HepG2 (cell line): ENCODE measurements around the gene SEZ6. TPM values are rescaled to one million over a fixed set of nuclear protein-coding genes. Genes with fewer than 3 reads are reported as not detected.

Experiments
- ATAC-seq: fragments of 200-7000 bp; cut with Tn5 transposase; 3 replicates; pipeline ENCODE4 v1.9.1; 2020; ENCODE audit warnings: mild to moderate bottlenecking, moderate library complexity
- BruUV-seq: library from RNA; stranded (reverse); fragments of 400-500 nt; replicated peaks from 2 replicates; lab custom pipeline; 2021; lab: Mats Ljungman, UMichigan
- CTCF ChIA-PET: fragments of 300-600 bp; formaldehyde crosslinking; extraction: SDS; loops from one replicate; lab custom pipeline; 2021; ENCODE audit warnings: low total read pairs, inconsistent platforms, low intra/inter-chr PET ratio; lab: Yijun Ruan, JAX
- POLR2A ChIA-PET: fragments of 350-600 bp; sonication (Branson Sonifier 250); formaldehyde crosslinking; loops from one replicate; lab custom pipeline; 2020; ENCODE audit warnings: antibody characterized with exemption, inconsistent platforms; lab: Yijun Ruan, JAX
- DNase-seq: peaks from one replicate; pipeline ENCODE4 v3.0.0-alpha.2; 2015; ENCODE audit warnings: low spot score
- FAIRE-seq: peaks from 3 replicates; lab custom pipeline; 2011; peaks lifted over from hg19 to GRCh38; lab: Jason Lieb, UNC
- H2AFZ ChIP-seq: one replicate; pipeline ENCODE4 v1.6.1; 2011; ENCODE audit warnings: low read length, inconsistent platforms
- H3K27ac ChIP-seq: fragments of 300-600 bp; 3 replicates; pipeline ENCODE4 v1.8.0; 2011; ENCODE audit warnings: mixed run types, mild to moderate bottlenecking, mixed read lengths, low read length, inconsistent platforms; ENCODE audit not compliant: insufficient read depth; ENCODE audit errors: extremely low read length
- H3K27me3 ChIP-seq, 2 experiments: fragments of 200-600 bp in 1 of 2; 2 replicates in 1 of 2; 3 replicates in 1 of 2; pipeline versions ENCODE4 v1.6.0 to v1.8.0; 2011; ENCODE audit warnings: low read length in 2 of 2, mild to moderate bottlenecking in 2 of 2, moderate library complexity in 2 of 2, inconsistent platforms in 1 of 2; ENCODE audit not compliant: insufficient read depth in 2 of 2, control insufficient read depth in 1 of 2
- H3K36me3 ChIP-seq, 2 experiments: fragments of 200-600 bp in 1 of 2; replicated peaks in 1 of 2; 2 replicates in 1 of 2; 3 replicates in 1 of 2; pipeline versions ENCODE4 v1.5.1 to v1.8.0; 2011; ENCODE audit warnings: low read length in 2 of 2, inconsistent platforms in 1 of 2; ENCODE audit not compliant: insufficient read depth in 2 of 2, control insufficient read depth in 1 of 2
- H3K4me1 ChIP-seq: 2 replicates; pipeline ENCODE4 v1.5.1; 2012; ENCODE audit warnings: low read length, inconsistent platforms; ENCODE audit not compliant: insufficient read depth
- H3K4me2 ChIP-seq: 2 replicates; pipeline ENCODE4 v1.6.0; 2011; ENCODE audit warnings: low read depth, low read length, inconsistent platforms
- H3K4me3 ChIP-seq, 3 experiments: fragments of 200-600 bp in 1 of 3; sonication (generic), shearing (Covaris generic) in 1 of 3; replicated peaks in 1 of 3; 2 replicates each; pipeline ENCODE4 v1.5.1; 2011 to 2016; ENCODE audit warnings: low read length in 3 of 3, inconsistent platforms in 2 of 3, low read depth in 2 of 3, mild to moderate bottlenecking in 2 of 3, control low read depth in 1 of 3, mixed read lengths in 1 of 3; ENCODE audit not compliant: insufficient read depth in 1 of 3
- H3K79me2 ChIP-seq: one replicate; pipeline ENCODE4 v1.6.1; 2011; ENCODE audit warnings: low read length, inconsistent platforms; ENCODE audit not compliant: insufficient read depth
- H3K9ac ChIP-seq: 2 replicates; pipeline ENCODE4 v1.6.0; 2011; ENCODE audit warnings: mild to moderate bottlenecking, low read depth, low read length, inconsistent platforms; ENCODE audit not compliant: insufficient read depth
- H3K9me3 ChIP-seq: 2 replicates; pipeline ENCODE4 v1.5.1; 2012; ENCODE audit warnings: mild to moderate bottlenecking, low read length
- H4K20me1 ChIP-seq: 2 replicates; pipeline ENCODE4 v1.6.0; 2011; ENCODE audit warnings: inconsistent platforms, mild to moderate bottlenecking, low read length, moderate library complexity; ENCODE audit not compliant: insufficient read depth
- AHDC1 ChIP-seq: sonication (generic); formaldehyde crosslinking; IDR thresholded peaks from 2 replicates; pipeline ENCODE4 v1.5.1; 2020; ENCODE audit warnings: mild to moderate bottlenecking, missing genetic modification reagents, borderline replicate concordance
- CBX5 ChIP-seq: sonication (generic); formaldehyde crosslinking; IDR thresholded peaks from 2 replicates; pipeline ENCODE4 v1.4.0; 2020; ENCODE audit warnings: missing genetic modification reagents, borderline replicate concordance
- CENPBD1 ChIP-seq: sonication (generic); formaldehyde crosslinking; IDR thresholded peaks from 2 replicates; pipeline ENCODE4 v1.8.0; 2022; ENCODE audit warnings: missing genetic modification reagents, low read depth, mild to moderate bottlenecking, borderline replicate concordance
- KDM2A ChIP-seq: sonication (generic); formaldehyde crosslinking; IDR thresholded peaks from 2 replicates; pipeline ENCODE4 v1.4.0; 2020; ENCODE audit warnings: low read depth, missing genetic modification reagents, borderline replicate concordance
- NRL ChIP-seq: sonication (generic); formaldehyde crosslinking; IDR thresholded peaks from 2 replicates; pipeline ENCODE4 v1.5.0; 2020; ENCODE audit warnings: missing genetic modification reagents, mild to moderate bottlenecking, moderate library complexity, borderline replicate concordance
- PLRG1 ChIP-seq: fragments of 450-650 bp; conservative IDR thresholded peaks from 2 replicates; pipeline ENCODE4 v1.6.1; 2016
- POLR2G ChIP-seq: fragments of 200-400 bp; formaldehyde crosslinking; IDR thresholded peaks from 2 replicates; pipeline ENCODE4 v1.6.1; 2018; ENCODE audit warnings: mild to moderate bottlenecking, low read depth, low read length, moderate library complexity
- PREB ChIP-seq: sonication (generic); formaldehyde crosslinking; IDR thresholded peaks from 2 replicates; pipeline ENCODE4 v1.4.0; 2020; ENCODE audit warnings: missing genetic modification reagents
- SRY ChIP-seq: sonication (generic); formaldehyde crosslinking; IDR thresholded peaks from 2 replicates; pipeline ENCODE4 v1.8.0; 2022; ENCODE audit warnings: mild to moderate bottlenecking, missing genetic modification reagents
- THRA ChIP-seq: sonication (generic); formaldehyde crosslinking; IDR thresholded peaks from 2 replicates; pipeline ENCODE4 v1.4.0; 2020; ENCODE audit warnings: missing genetic modification reagents, borderline replicate concordance
- ZBTB21 ChIP-seq: sonication (generic); formaldehyde crosslinking; IDR thresholded peaks from 2 replicates; pipeline ENCODE4 v1.4.0; 2020; ENCODE audit warnings: missing genetic modification reagents
- ZFP62 ChIP-seq: sonication (generic); formaldehyde crosslinking; IDR thresholded peaks from 2 replicates; pipeline ENCODE4 v1.4.0; 2020; ENCODE audit warnings: missing genetic modification reagents
- ZNF160 ChIP-seq: sonication (generic); formaldehyde crosslinking; IDR thresholded peaks from 2 replicates; pipeline ENCODE4 v1.8.0; 2022; ENCODE audit warnings: mild to moderate bottlenecking, inconsistent platforms, missing genetic modification reagents
- ZNF383 ChIP-seq: sonication (generic); formaldehyde crosslinking; IDR thresholded peaks from 2 replicates; pipeline ENCODE4 v1.4.0; 2020; ENCODE audit warnings: missing genetic modification reagents, mild to moderate bottlenecking, borderline replicate concordance
- ZNF652 ChIP-seq: IDR thresholded peaks from 2 replicates; pipeline ENCODE4 v1.6.1; 2016; ENCODE audit warnings: low read depth, borderline replicate concordance
- ZSCAN30 ChIP-seq: sonication (generic); formaldehyde crosslinking; IDR thresholded peaks from 2 replicates; pipeline ENCODE4 v1.5.0; 2020; ENCODE audit warnings: mild to moderate bottlenecking, missing genetic modification reagents
- WGBS: methylation state at CpG from one replicate; pipeline ENCODE4 v1.1.6; 2017; ENCODE audit warnings: low lambda C conversion rate; 5-methylcytosine and 5-hydroxymethylcytosine counted together
- in situ Hi-C: cut with HindIII; loops from 2 replicates; pipeline ENCODE4 v1.10.0; 2017; ENCODE audit warnings: low pct_unique_long_range_greater_than_20kb; ENCODE audit not compliant: extremely low pct_ligation_motif_present
- intact Hi-C: fragments of 100-400 bp; cut with micrococcal nuclease; formaldehyde crosslinking; loops from one replicate; pipeline ENCODE4 v1.10.0; 2022; ENCODE audit not compliant: unreplicated experiment
- polyA plus RNA-seq, 8 experiments: library from polyadenylated mRNA; depleted of rRNA in 3 of 8; stranded (reverse) in 7 of 8; unstranded in 1 of 8; fragments of >200 nt; fragmentation: Illumina TruSeq in 4 of 8; extraction: Trizol in 4 of 8; gene quantifications; 2 replicates each; pipeline versions ENCODE4 v1.2.1 to v1.2.3, GENCODE V29; 2011 to 2016; ENCODE audit warnings: low read depth in 4 of 8, missing spikeins in 1 of 8, mixed read lengths in 1 of 8; ENCODE audit not compliant: insufficient read depth in 1 of 8
- total RNA-seq, 5 experiments: library from RNA; depleted of rRNA; stranded (reverse); fragments of >200 nt; fragmentation: Illumina TruSeq; extraction: Trizol; gene quantifications; 2 replicates each; pipeline ENCODE4 v1.2.3, GENCODE V29; 2016; ENCODE audit warnings: low read depth in 1 of 5

SEZ6 gene
- total and polyA plus RNA-seq, 2 of the 13 experiments (the other 11 are each of a cell fraction or from before 2014, with no cell fraction given), result not detected

DNA sequence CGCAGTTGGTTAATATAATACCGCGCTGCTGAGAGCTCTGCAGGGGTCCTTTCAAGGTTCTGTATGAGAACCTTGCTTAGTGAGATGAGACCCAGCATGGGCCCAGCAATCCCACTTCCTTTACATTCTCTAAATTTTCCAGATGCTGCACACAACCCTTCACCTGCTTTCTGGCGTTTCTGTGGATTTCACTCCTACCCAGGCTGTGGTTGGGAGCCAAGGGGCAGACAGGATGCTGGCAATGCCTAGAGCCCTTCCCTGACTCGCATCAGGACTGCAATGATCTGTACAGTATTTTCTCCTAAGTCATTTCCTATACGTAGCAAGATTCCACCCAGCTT, 27.0 kb upstream of the SEZ6 start:
- intact Hi-C loops (no loop called here), in situ Hi-C loops (no loop called here)
- no peak overlapping the region for H3K4me2 ChIP-seq
- no peak for DNase-seq
- ChIA-PET CTCF (no interaction called here), POLR2A (no interaction called here)
- H3K9ac ChIP-seq, result no peak overlapping the region
- no peak overlapping the region for H3K27ac ChIP-seq
- no peaks in the 10 kb centered on the region for H4K20me1 ChIP-seq
- no peaks in the 10 kb centered on the region for H3K79me2 ChIP-seq
- H3K4me1 ChIP-seq, result no peaks in the 10 kb centered on the region
- 56% methylated on average over 5 of the region's 6 CpGs for WGBS
- H2AFZ ChIP-seq, result no peak overlapping the region
- peaks cover 2 to 47% of the 10 kb centered on the region in 2 experiments; a peak in 4 of 5 replicates for H3K27me3 ChIP-seq
- H3K36me3 ChIP-seq, result no peaks in the 10 kb centered on the region
- no peak overlapping the region for H3K4me3 ChIP-seq
- H3K9me3 ChIP-seq, result peaks cover 10% of the 10 kb centered on the region; the same call in 1 of the 2 replicates
- no peak for ATAC-seq
- FAIRE-seq, result no peak
- BruUV-seq, result no TSS peak
- no peak for TF ChIP-seq ZNF383 (CRISPR knock-in tag)
- no peak for TF ChIP-seq NRL (CRISPR knock-in tag)
- TF ChIP-seq THRA, result no peak
- TF ChIP-seq POLR2G, result no peak
- TF ChIP-seq SRY (CRISPR knock-in tag), result no peak
- no peak for TF ChIP-seq CBX5
- no peak for TF ChIP-seq ZSCAN30 (CRISPR knock-in tag)
- no peak for TF ChIP-seq KDM2A (CRISPR knock-in tag)
- no peak for TF ChIP-seq AHDC1 (CRISPR knock-in tag)
- no peak for TF ChIP-seq ZBTB21 (CRISPR knock-in tag)
- no peak for TF ChIP-seq PLRG1
- TF ChIP-seq ZFP62 (CRISPR knock-in tag), result no peak
- no peak for TF ChIP-seq CENPBD1
- TF ChIP-seq ZNF160 (CRISPR knock-in tag), result no peak
- TF ChIP-seq PREB (CRISPR knock-in tag), result no peak
- no peak for TF ChIP-seq ZNF652
